Loucy (cell line): ENCODE data around the gene MBTPS2.

ENCODE experiments used
- EZH2phosphoT487 ChIP-seq: fragments of 200-600 bp; IDR thresholded peaks from 2 replicates; pipeline ENCODE4 v1.6.1; 2018; ENCODE audit warnings: antibody characterized with exemption, mild to moderate bottlenecking, moderate library complexity, borderline replicate concordance
- TF ChIP-seq, protein P1 (sequence below): fragments of 200-600 bp; sonication (generic); conservative IDR thresholded peaks from 2 replicates; pipeline ENCODE4 v1.5.1; 2014; ENCODE audit warnings: mild to moderate bottlenecking, antibody characterized with exemption, low read length

- TF ChIP-seq, protein P1, sequence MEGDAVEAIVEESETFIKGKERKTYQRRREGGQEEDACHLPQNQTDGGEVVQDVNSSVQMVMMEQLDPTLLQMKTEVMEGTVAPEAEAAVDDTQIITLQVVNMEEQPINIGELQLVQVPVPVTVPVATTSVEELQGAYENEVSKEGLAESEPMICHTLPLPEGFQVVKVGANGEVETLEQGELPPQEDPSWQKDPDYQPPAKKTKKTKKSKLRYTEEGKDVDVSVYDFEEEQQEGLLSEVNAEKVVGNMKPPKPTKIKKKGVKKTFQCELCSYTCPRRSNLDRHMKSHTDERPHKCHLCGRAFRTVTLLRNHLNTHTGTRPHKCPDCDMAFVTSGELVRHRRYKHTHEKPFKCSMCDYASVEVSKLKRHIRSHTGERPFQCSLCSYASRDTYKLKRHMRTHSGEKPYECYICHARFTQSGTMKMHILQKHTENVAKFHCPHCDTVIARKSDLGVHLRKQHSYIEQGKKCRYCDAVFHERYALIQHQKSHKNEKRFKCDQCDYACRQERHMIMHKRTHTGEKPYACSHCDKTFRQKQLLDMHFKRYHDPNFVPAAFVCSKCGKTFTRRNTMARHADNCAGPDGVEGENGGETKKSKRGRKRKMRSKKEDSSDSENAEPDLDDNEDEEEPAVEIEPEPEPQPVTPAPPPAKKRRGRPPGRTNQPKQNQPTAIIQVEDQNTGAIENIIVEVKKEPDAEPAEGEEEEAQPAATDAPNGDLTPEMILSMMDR = no peak
- no peak for TF ChIP-seq EZH2phosphoT487
Measured at GRCh38 chrX:21875013-21875412, 35.6 kb downstream of the MBTPS2 start.
